IMR-90 (cell line): ENCODE measurements around the gene EMX2. TPM values are rescaled to one million over a fixed set of nuclear protein-coding genes. Genes with fewer than 3 reads are reported as not detected.

ENCODE experiments used
- ATAC-seq: fragments of 200-7000 bp; cut with Tn5 transposase; 2 replicates; pipeline ENCODE4 v1.9.1; 2020; ENCODE audit warnings: low read depth, mild to moderate bottlenecking, moderate library complexity
- BruUV-seq: library from RNA; stranded (reverse); fragments of 400-500 nt; replicated peaks from 2 replicates; lab custom pipeline; 2021; lab: Mats Ljungman, UMichigan
- CTCF ChIA-PET: fragments of 300-600 bp; formaldehyde crosslinking; extraction: SDS; loops from one replicate; lab custom pipeline; 2021; ENCODE audit warnings: antibody characterized with exemption; lab: Yijun Ruan, JAX
- POLR2A ChIA-PET: fragments of 300-600 bp; sonication (Branson Sonifier 250); formaldehyde crosslinking; loops from one replicate; lab custom pipeline; 2022; ENCODE audit warnings: antibody characterized with exemption; ENCODE audit not compliant: unreplicated experiment; lab: Charles Lee
- DNase-seq: peaks from one replicate; pipeline ENCODE4 v3.0.0; 2013
- H2AFZ ChIP-seq: replicated peaks from 2 replicates; pipeline ENCODE3; 2013; ENCODE audit warnings: low read length, mild to moderate bottlenecking; ENCODE audit not compliant: poor library complexity
- H2AK5ac ChIP-seq: 2 replicates; pipeline ENCODE4 v1.6.1; 2013; ENCODE audit warnings: low read depth, low read length, inconsistent platforms
- H2AK9ac ChIP-seq: replicated peaks from 2 replicates; pipeline ENCODE3; 2013; ENCODE audit warnings: mild to moderate bottlenecking, low read depth, low read length, moderate library complexity; ENCODE audit not compliant: poor library complexity
- H2BK120ac ChIP-seq: 2 replicates; pipeline ENCODE4 v1.6.1; 2013; ENCODE audit warnings: low read depth, low read length, inconsistent platforms
- H2BK15ac ChIP-seq: 3 replicates; pipeline ENCODE4 v1.6.1; 2013; ENCODE audit warnings: low read depth, low read length, inconsistent platforms
- H2BK20ac ChIP-seq: 2 replicates; pipeline ENCODE4 v1.6.1; 2013; ENCODE audit warnings: low read depth, mild to moderate bottlenecking, inconsistent platforms, low read length, moderate library complexity
- H2BK5ac ChIP-seq: 2 replicates; pipeline ENCODE4 v1.6.1; 2013; ENCODE audit warnings: mild to moderate bottlenecking, low read depth, low read length, inconsistent platforms; ENCODE audit not compliant: poor library complexity, severe bottlenecking
- H3K14ac ChIP-seq: replicated peaks from 2 replicates; pipeline ENCODE4 v1.6.1; 2013; ENCODE audit warnings: low read depth, low read length, inconsistent platforms
- H3K18ac ChIP-seq: 2 replicates; pipeline ENCODE4 v1.6.1; 2013; ENCODE audit warnings: low read depth, low read length, control low read depth
- H3K23ac ChIP-seq: 2 replicates; pipeline ENCODE4 v1.6.1; 2013; ENCODE audit warnings: low read depth, low read length, inconsistent platforms
- H3K27ac ChIP-seq: 2 replicates; pipeline ENCODE4 v1.5.1; 2013; ENCODE audit warnings: mild to moderate bottlenecking, control low read depth, low read length; ENCODE audit not compliant: insufficient read depth
- H3K27me3 ChIP-seq: 2 replicates; pipeline ENCODE4 v1.6.1; 2013; ENCODE audit warnings: low read length; ENCODE audit not compliant: control insufficient read depth, insufficient read depth
- H3K36me3 ChIP-seq: 2 replicates; pipeline ENCODE4 v1.6.1; 2013; ENCODE audit warnings: low read length, mixed read lengths; ENCODE audit not compliant: control insufficient read depth, insufficient read depth
- H3K4ac ChIP-seq: 2 replicates; pipeline ENCODE4 v1.6.1; 2013; ENCODE audit warnings: low read depth, low read length, inconsistent platforms
- H3K4me1 ChIP-seq: 2 replicates; pipeline ENCODE4 v1.6.1; 2013; ENCODE audit warnings: low read length, mixed read lengths; ENCODE audit not compliant: control insufficient read depth, insufficient read depth
- H3K4me2 ChIP-seq: 2 replicates; pipeline ENCODE4 v1.6.1; 2013; ENCODE audit warnings: low read depth, mild to moderate bottlenecking, control low read depth, low read length, moderate library complexity
- H3K4me3 ChIP-seq: 2 replicates; pipeline ENCODE4 v1.5.1; 2013; ENCODE audit warnings: low read depth, mild to moderate bottlenecking, control low read depth, low read length, moderate library complexity; ENCODE audit not compliant: insufficient read depth
- H3K56ac ChIP-seq: 2 replicates; pipeline ENCODE4 v1.6.1; 2013; ENCODE audit warnings: low read length, inconsistent platforms; ENCODE audit not compliant: insufficient read depth; ENCODE audit errors: extremely low read depth
- H3K79me1 ChIP-seq, 2 experiments: 2 replicates each; pipeline ENCODE4 v1.6.1; 2013; ENCODE audit warnings: low read length in 2 of 2, inconsistent platforms in 1 of 2, low read depth in 1 of 2
- H3K9ac ChIP-seq: 2 replicates; pipeline ENCODE4 v1.6.1; 2013; ENCODE audit warnings: low read depth, low read length, control low read depth
- H3K9me1 ChIP-seq: 2 replicates; pipeline ENCODE4 v1.6.1; 2013; ENCODE audit warnings: low read length, inconsistent platforms; ENCODE audit not compliant: insufficient read depth
- H3K9me3 ChIP-seq: 2 replicates; pipeline ENCODE4 v1.6.1; 2013; ENCODE audit warnings: low read length; ENCODE audit not compliant: control insufficient read depth, insufficient read depth
- H4K20me1 ChIP-seq: 2 replicates; pipeline ENCODE4 v1.6.1; 2013; ENCODE audit warnings: low read length, inconsistent platforms; ENCODE audit not compliant: insufficient read depth
- H4K5ac ChIP-seq: 2 replicates; pipeline ENCODE4 v1.6.1; 2013; ENCODE audit warnings: mild to moderate bottlenecking, low read depth, low read length, control low read depth
- H4K8ac ChIP-seq, 2 experiments: 2 replicates each; pipeline ENCODE4 v1.6.1; 2013; ENCODE audit warnings: low read depth in 2 of 2, low read length in 2 of 2, control low read depth in 1 of 2, inconsistent platforms in 1 of 2
- H4K91ac ChIP-seq: 2 replicates; pipeline ENCODE4 v1.6.1; 2013; ENCODE audit warnings: low read depth, low read length, inconsistent platforms; ENCODE audit not compliant: insufficient read depth
- BHLHE40 ChIP-seq: fragments of 150-350 bp; IDR thresholded peaks from 2 replicates; pipeline ENCODE4 v1.6.1; 2016; ENCODE audit warnings: mild to moderate bottlenecking, low read depth, low read length
- CEBPB ChIP-seq: IDR thresholded peaks from 2 replicates; pipeline ENCODE4 v1.6.1; 2012; ENCODE audit warnings: low read depth, low read length, improper control_type of control experiment
- CHD1 ChIP-seq: IDR thresholded peaks from 2 replicates; pipeline ENCODE4 v1.6.1; 2012; ENCODE audit warnings: low read depth, low read length, improper control_type of control experiment
- CTCF ChIP-seq: conservative IDR thresholded peaks from 2 replicates; pipeline ENCODE4 v1.5.1; 2012; ENCODE audit warnings: mild to moderate bottlenecking, low read depth, low read length, improper control_type of control experiment
- ELK1 ChIP-seq: fragments of 150-350 bp; IDR thresholded peaks from 2 replicates; pipeline ENCODE4 v1.6.1; 2016; ENCODE audit warnings: low read depth, mild to moderate bottlenecking, low read length, moderate library complexity, borderline replicate concordance
- FOS ChIP-seq: fragments of 150-350 bp; IDR thresholded peaks from 2 replicates; pipeline ENCODE4 v1.6.1; 2016; ENCODE audit warnings: low read depth, low read length
- MAFK ChIP-seq: IDR thresholded peaks from 2 replicates; pipeline ENCODE4 v1.6.1; 2012; ENCODE audit warnings: low read depth, low read length, improper control_type of control experiment
- MAZ ChIP-seq: IDR thresholded peaks from 2 replicates; pipeline ENCODE4 v1.6.1; 2012; ENCODE audit warnings: low read depth, mild to moderate bottlenecking, low read length, improper control_type of control experiment, moderate library complexity, borderline replicate concordance
- MXI1 ChIP-seq: IDR thresholded peaks from 2 replicates; pipeline ENCODE4 v1.6.1; 2012; ENCODE audit warnings: low read depth, mild to moderate bottlenecking, low read length, moderate library complexity, borderline replicate concordance
- POLR2A ChIP-seq: IDR thresholded peaks from 2 replicates; pipeline ENCODE4 v1.6.1; 2012; ENCODE audit warnings: mild to moderate bottlenecking, low read depth, low read length
- RAD21 ChIP-seq: IDR thresholded peaks from 2 replicates; pipeline ENCODE4 v1.6.1; 2012; ENCODE audit warnings: low read length, improper control_type of control experiment
- RCOR1 ChIP-seq: IDR thresholded peaks from 2 replicates; pipeline ENCODE4 v1.6.1; 2012; ENCODE audit warnings: mild to moderate bottlenecking, low read length, improper control_type of control experiment; ENCODE audit not compliant: insufficient replicate concordance
- RFX5 ChIP-seq: IDR thresholded peaks from 2 replicates; pipeline ENCODE4 v1.8.0; 2012; ENCODE audit warnings: low read depth, mild to moderate bottlenecking, low read length, moderate library complexity
- SMC3 ChIP-seq: fragments of 150-350 bp; IDR thresholded peaks from 2 replicates; pipeline ENCODE4 v1.6.1; 2016; ENCODE audit warnings: low read depth, mild to moderate bottlenecking, antibody characterized with exemption, low read length, moderate library complexity
- USF2 ChIP-seq: fragments of 150-350 bp; IDR thresholded peaks from 2 replicates; pipeline ENCODE4 v1.6.1; 2017; ENCODE audit warnings: mild to moderate bottlenecking, antibody characterized with exemption, low read length, low read depth
- WGBS, 2 experiments: methylation state at CpG; one replicate each; pipeline versions ENCODE4 v1.1.5 to v1.1.7; 2013; ENCODE audit warnings: missing lambda C conversion rate in 2 of 2; ENCODE audit not compliant: insufficient read length in 1 of 2; ENCODE audit errors: extremely low coverage in 2 of 2; 5-methylcytosine and 5-hydroxymethylcytosine counted together
- dilution Hi-C: fragments of 300-500 bp; cut with HindIII; formaldehyde crosslinking; loops from one replicate; pipeline ENCODE4 v1.14.3; 2018; ENCODE audit warnings: low sequenced_read_pairs; ENCODE audit not compliant: unreplicated experiment
- in situ Hi-C: fragments of 300-500 bp; cut with MboI; formaldehyde crosslinking; loops from 3 replicates; pipeline ENCODE4 v1.14.3; 2019; ENCODE audit warnings: low sequenced_read_pairs, inconsistent platforms, mixed read lengths
- intact Hi-C: fragments of 100-400 bp; cut with micrococcal nuclease; formaldehyde crosslinking; loops from 2 replicates; pipeline ENCODE4 v1.10.0; 2022
- polyA plus RNA-seq, 3 experiments: library from polyadenylated mRNA; depleted of rRNA; stranded (reverse); fragments of >200 nt; gene quantifications; 2 replicates each; pipeline ENCODE4 v1.2.3, GENCODE V29; 2012; ENCODE audit warnings: low replicate concordance in 1 of 3
- total RNA-seq: library from RNA; depleted of rRNA; stranded (reverse); fragments of >200 nt; gene quantifications from 2 replicates; pipeline ENCODE4 v1.2.3, GENCODE V29; 2012

Gene EMX2
- total and polyA plus RNA-seq, 2 of the 4 experiments (the other 2 are of a cell fraction): not detected

- Histone ChIP-seq H3K9me1 (no peaks in the 10 kb centered on the region), H2BK15ac (no peak overlapping the region), H3K4ac (no peak overlapping the region), H3K36me3 (no peaks in the 10 kb centered on the region), H3K79me1 (no peaks in the 10 kb centered on the region), H3K4me3 (no peak overlapping the region), H3K56ac (no peak overlapping the region), H3K9ac (no peak overlapping the region), H4K91ac (no peak overlapping the region), H3K9me3 (peaks cover 3% of the 10 kb centered on the region; the same call in 1 of the 2 replicates), H3K18ac (no peak overlapping the region), H3K4me1 (peaks cover 2% of the 10 kb centered on the region; the same call in 1 of the 2 replicates), H3K23ac (no peak overlapping the region), H4K20me1 (no peaks in the 10 kb centered on the region), H3K4me2 (no peak overlapping the region), H2BK20ac (no peak overlapping the region), H2AK9ac (no peak overlapping the region), H3K27me3 (peaks cover 92% of the 10 kb centered on the region), H2BK120ac (no peak overlapping the region), H4K5ac (no peak overlapping the region), H3K14ac (no peak overlapping the region), H2AFZ (no peak overlapping the region), H4K8ac (no peak overlapping the region), H2BK5ac (no peak overlapping the region), H2AK5ac (no peak overlapping the region), H3K27ac (no peak overlapping the region)
- ATAC-seq (no peak), DNase-seq (no peak)
- dilution Hi-C loops: no loop called here
- intact Hi-C loops: loop anchor here (10.0 kb wide), 1 partner anchor 505 kb away; the partner anchor contains the start of gene RAB11FIP2
- ChIA-PET CTCF (no interaction called here), POLR2A (no interaction called here)
- no TSS peak for BruUV-seq
- in situ Hi-C loops: loop anchor here (5.0 kb wide), 1 partner anchor 702 kb away; no protein-coding TSS in a partner anchor
- no CpG with 5 or more reads among the region's 3 CpGs for WGBS, 2 experiments
- TF ChIP-seq ELK1 (no peak), CHD1 (no peak), BHLHE40 (no peak), CEBPB (no peak), MAZ (no peak), RCOR1 (no peak), RAD21 (no peak), USF2 (no peak), MAFK (no peak), POLR2A (no peak), SMC3 (no peak), MXI1 (no peak), CTCF (no peak), FOS (no peak), RFX5 (no peak)
These were observed 2.5 kb upstream of the EMX2 start for GRCh38 chr10:117539903-117540639.
